ENCODE measurements around the gene SEC61B. TPM values are rescaled to one million over a fixed set of nuclear protein-coding genes. Genes with fewer than 3 reads are reported as not detected.
A peak's percentile ranks its signal among the peaks of the same experiment; 100 is the strongest.

SEC61B gene
- total RNA-seq, 3 donors from 2014 or later, result 86.3 to 121 (median 92.9) TPM

DNA sequence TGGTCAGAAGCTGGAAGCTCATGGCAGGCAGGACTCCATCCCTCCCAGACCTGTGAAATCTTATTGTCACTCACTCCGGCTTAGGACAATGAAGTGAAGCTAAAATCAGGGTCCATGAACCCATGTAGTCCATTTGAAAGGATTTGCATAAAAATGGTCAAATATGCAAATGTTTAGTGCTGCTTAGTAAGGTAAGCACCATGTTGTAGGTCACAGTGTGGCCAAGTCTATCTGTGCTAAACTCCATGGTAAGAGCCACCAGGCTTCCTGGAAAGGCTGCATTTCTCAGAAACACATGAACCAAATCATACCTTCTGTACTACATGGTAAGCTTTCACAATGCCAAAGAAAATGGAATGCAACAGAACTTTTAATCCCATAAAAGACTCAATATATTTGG is 6.0 kb upstream of the SEC61B start:
- H3K36me3 ChIP-seq, result no peaks in the 10 kb centered on the region
- H3K27ac ChIP-seq, result no peak overlapping the region
- TF ChIP-seq POLR2AphosphoS5 (IDR thresholded peaks at IDR 0.05), result no peak
- TF ChIP-seq CTCF (IDR thresholded peaks at IDR 0.05), result no peak
- no peak for TF ChIP-seq POLR2A (IDR thresholded peaks at IDR 0.05)
- H3K27me3 ChIP-seq, result no peaks in the 10 kb centered on the region
- H3K4me3 ChIP-seq, result no peak overlapping the region
- H3K4me1 ChIP-seq, result peaks cover 0 to 6% of the 10 kb centered on the region in 2 donors
- intact Hi-C loops (cut with DNase I; ENCODE audit: low total_unique reads), result no loop called here
- no peaks in the 10 kb centered on the region for H3K9me3 ChIP-seq
- no peak for DNase-seq (ENCODE audit: low spot score in 2 of 2)

DNA sequence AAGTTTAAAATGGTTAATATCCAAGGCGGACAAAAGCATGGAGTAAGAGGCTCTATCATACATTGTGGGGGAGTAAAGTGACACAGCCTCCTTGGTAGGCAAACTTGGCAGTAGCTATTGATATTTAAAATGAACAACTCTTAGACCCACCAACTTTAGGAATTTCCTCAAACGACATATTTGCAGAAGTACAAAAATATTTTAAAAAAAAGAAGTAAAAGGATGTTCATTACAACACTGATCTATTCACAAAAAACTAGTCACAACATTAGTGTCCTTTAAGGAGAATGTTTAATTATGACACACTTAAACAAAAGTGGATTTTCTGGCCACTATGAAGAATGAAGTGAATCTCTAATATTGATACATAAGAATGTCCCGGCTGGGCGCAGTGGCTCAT is 2.1 kb upstream of the SEC61B start:
- no peak for DNase-seq (ENCODE audit: low spot score in 2 of 2)
- TF ChIP-seq POLR2AphosphoS5 (IDR thresholded peaks at IDR 0.05) (no peak), POLR2A (IDR thresholded peaks at IDR 0.05) (no peak), CTCF (IDR thresholded peaks at IDR 0.05) (no peak)
- no peak overlapping the region for H3K27ac ChIP-seq
- peak overlapping the region in 2 of 3 donors; percentile 68 to 98 for H3K4me3 ChIP-seq
- no peaks in the 10 kb centered on the region for H3K27me3 ChIP-seq
- no peaks in the 10 kb centered on the region for H3K9me3 ChIP-seq
- no peaks in the 10 kb centered on the region for H3K36me3 ChIP-seq
- intact Hi-C loops (cut with DNase I; ENCODE audit: low total_unique reads), result no loop called here
- H3K4me1 ChIP-seq, result peaks cover 0 to 18% of the 10 kb centered on the region in 2 donors

DNA sequence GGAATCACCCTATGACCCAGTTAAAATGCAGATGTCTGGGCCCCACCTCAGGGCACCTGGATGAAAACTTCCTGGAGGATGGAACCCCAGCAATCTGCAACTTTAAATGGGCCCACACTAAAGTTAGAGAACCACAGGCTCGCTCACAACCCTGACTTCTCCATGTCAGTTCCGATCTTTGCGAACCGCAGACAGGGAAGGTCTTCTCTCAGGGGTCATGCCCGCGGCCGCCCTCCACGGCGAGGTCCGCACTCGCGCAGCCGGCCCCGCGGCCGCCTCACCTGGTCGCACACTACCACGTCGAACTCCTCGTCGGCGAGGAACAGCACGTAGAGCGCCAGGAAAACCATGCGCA is 839 bp upstream of the SEC61B start:
- no peak for DNase-seq (ENCODE audit: low spot score in 2 of 2)
- H3K36me3 ChIP-seq, result no peaks in the 10 kb centered on the region
- H3K27ac ChIP-seq, result peak overlapping the region; percentile 94
- intact Hi-C loops (cut with DNase I; ENCODE audit: low total_unique reads), result loop anchor here (1.0 kb wide), 1 partner anchor 29 kb away; no protein-coding TSS in a partner anchor
- peaks cover 0 to 18% of the 10 kb centered on the region in 2 donors for H3K4me1 ChIP-seq
- no peaks in the 10 kb centered on the region for H3K27me3 ChIP-seq
- TF ChIP-seq CTCF (IDR thresholded peaks at IDR 0.05), result no peak
- TF ChIP-seq POLR2AphosphoS5 (IDR thresholded peaks at IDR 0.05), result no peak
- no peak for TF ChIP-seq POLR2A (IDR thresholded peaks at IDR 0.05)
- no peaks in the 10 kb centered on the region for H3K9me3 ChIP-seq
- H3K4me3 ChIP-seq, result peak overlapping the region; percentile 68 to 98 (median 89)

- Histone ChIP-seq H3K4me3 (peak overlapping the region; percentile 68 to 98 (median 89)), H3K4me1 (peaks cover 0 to 18% of the 10 kb centered on the region in 2 donors), H3K27me3 (no peaks in the 10 kb centered on the region), H3K27ac (peak overlapping the region; percentile 94), H3K9me3 (no peaks in the 10 kb centered on the region), H3K36me3 (no peaks in the 10 kb centered on the region)
- no peak for TF ChIP-seq CTCF (IDR thresholded peaks at IDR 0.05)
- TF ChIP-seq POLR2A (IDR thresholded peaks at IDR 0.05), result peak; percentile 21
- TF ChIP-seq POLR2AphosphoS5 (IDR thresholded peaks at IDR 0.05), result no peak
- DNase-seq (ENCODE audit: low spot score in 2 of 2), result no peak
- intact Hi-C loops (cut with DNase I; ENCODE audit: low total_unique reads), result no loop called here
Observed at GRCh38 chr9:99222416-99223270, 561 bp downstream of the SEC61B start.

DNA sequence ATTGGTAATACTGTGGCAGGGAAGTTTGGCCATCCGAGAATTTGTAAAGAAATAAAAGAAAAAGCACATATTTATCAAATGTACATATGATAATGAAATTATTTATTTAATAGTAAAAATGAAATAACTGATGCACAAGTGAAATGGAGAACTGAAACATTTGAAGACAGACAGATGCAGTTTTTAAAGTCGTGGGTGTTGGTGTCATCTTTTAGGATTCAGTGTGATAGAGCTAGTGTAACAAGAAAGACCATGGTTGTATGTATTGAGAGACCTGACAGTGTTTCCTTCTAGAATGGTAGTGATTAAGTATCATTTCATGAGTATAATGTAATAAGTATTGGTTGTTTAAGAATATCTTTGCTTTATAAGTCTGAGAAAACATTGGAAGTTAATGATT is 2.4 kb downstream of the SEC61B start:
- intact Hi-C loops (cut with DNase I; ENCODE audit: low total_unique reads), result no loop called here
- no peak for TF ChIP-seq CTCF (IDR thresholded peaks at IDR 0.05)
- TF ChIP-seq POLR2AphosphoS5 (IDR thresholded peaks at IDR 0.05), result no peak
- TF ChIP-seq POLR2A (IDR thresholded peaks at IDR 0.05), result no peak
- H3K27ac ChIP-seq, result no peak overlapping the region
- peaks cover 0 to 18% of the 10 kb centered on the region in 2 donors for H3K4me1 ChIP-seq
- no peaks in the 10 kb centered on the region for H3K36me3 ChIP-seq
- no peaks in the 10 kb centered on the region for H3K9me3 ChIP-seq
- no peaks in the 10 kb centered on the region for H3K27me3 ChIP-seq
- no peak for DNase-seq (ENCODE audit: low spot score in 2 of 2)
- no peak overlapping the region for H3K4me3 ChIP-seq
